A549 (cell line): ENCODE results near the gene NDUFA5.

ENCODE experiments used
- CTCF ChIP-seq: fragments of >200 bp; sonication (Bioruptor Twin); formaldehyde crosslinking; IDR thresholded peaks from 3 replicates; pipeline ENCODE4 v1.5.1; 2016
- EP300 ChIP-seq, 2 experiments: fragments of >200 bp; sonication (Bioruptor Twin); formaldehyde crosslinking; IDR thresholded peaks; 2 replicates in 1 of 2; 3 replicates in 1 of 2; pipeline ENCODE4 v1.6.1; 2016 to 2017
- FOSL2 ChIP-seq, 2 experiments: fragments of 450-650 bp in 1 of 2; fragments of >200 bp in 1 of 2; sonication (Bioruptor Twin) in 1 of 2; formaldehyde crosslinking; IDR thresholded peaks; 2 replicates each; pipeline versions ENCODE4 v1.5.0 to v1.6.1; 2016 to 2020; ENCODE audit warnings: mild to moderate bottlenecking in 1 of 2, moderate library complexity in 1 of 2
- JUNB ChIP-seq: fragments of >200 bp; sonication (Bioruptor Twin); formaldehyde crosslinking; IDR thresholded peaks from 2 replicates; pipeline ENCODE4 v1.6.1; 2016
- KDM1A ChIP-seq: fragments of 200-600 bp; sonication (generic); IDR thresholded peaks from 2 replicates; pipeline ENCODE4 v1.6.1; 2016; ENCODE audit warnings: low read depth, mild to moderate bottlenecking
- MYC ChIP-seq: IDR thresholded peaks from 2 replicates; pipeline ENCODE4 v1.6.1; 2012; ENCODE audit warnings: mild to moderate bottlenecking, inconsistent platforms, low read length, improper control_type of control experiment, borderline replicate concordance
- RFX5 ChIP-seq: fragments of 450-650 bp; IDR thresholded peaks from 2 replicates; pipeline ENCODE4 v1.7.1; 2014; ENCODE audit warnings: antibody characterized with exemption, mild to moderate bottlenecking, moderate library complexity

DNA sequence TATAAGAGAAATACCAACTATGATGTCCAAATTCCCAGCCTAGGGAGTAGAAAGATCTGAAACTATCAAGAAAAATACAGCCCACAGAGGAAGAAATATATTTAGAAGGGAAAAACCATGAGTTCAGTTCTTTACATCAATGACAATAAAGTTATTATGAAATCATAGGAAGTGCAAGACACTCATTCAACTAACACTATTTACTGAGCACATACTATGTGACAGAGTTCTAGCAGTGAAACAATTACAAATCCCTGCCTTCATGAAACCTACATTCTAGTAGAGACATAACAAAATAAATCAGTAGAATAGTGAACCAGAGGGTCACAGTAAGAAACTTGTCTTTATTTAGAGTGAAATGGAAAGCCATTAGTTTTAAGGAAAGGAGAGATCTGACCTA, 2.1 kb downstream of the NDUFA5 start:
- TF ChIP-seq CTCF (no peak), FOSL2 (IDR thresholded peaks at IDR 0.05) (no peak), FOSL2 (CRISPR knock-in tag; IDR thresholded peaks at IDR 0.05) (no peak), MYC (no peak), JUNB (no peak), RFX5 (no peak), EP300 (IDR thresholded peaks at IDR 0.05) (no peak), KDM1A (no peak)
